NCI-H226 (cell line): ENCODE results near the gene SUSD6.

Experiments
- DNase-seq: peaks from one replicate; pipeline ENCODE4 v3.0.0-alpha.2; 2015

SUSD6 gene

GRCh38 chr14:69675245-69675583 lies 63.8 kb downstream of the SUSD6 start:
- no peak for DNase-seq

GRCh38 chr14:69675877-69676416 lies 64.6 kb downstream of the SUSD6 start:
- DNase-seq, result no peak

GRCh38 chr14:69676723-69677122 lies 65.3 kb downstream of the SUSD6 start:
- no peak for DNase-seq

- no peak for DNase-seq
These were observed 68.9 kb downstream of the SUSD6 start for GRCh38 chr14:69680297-69680696.

DNA sequence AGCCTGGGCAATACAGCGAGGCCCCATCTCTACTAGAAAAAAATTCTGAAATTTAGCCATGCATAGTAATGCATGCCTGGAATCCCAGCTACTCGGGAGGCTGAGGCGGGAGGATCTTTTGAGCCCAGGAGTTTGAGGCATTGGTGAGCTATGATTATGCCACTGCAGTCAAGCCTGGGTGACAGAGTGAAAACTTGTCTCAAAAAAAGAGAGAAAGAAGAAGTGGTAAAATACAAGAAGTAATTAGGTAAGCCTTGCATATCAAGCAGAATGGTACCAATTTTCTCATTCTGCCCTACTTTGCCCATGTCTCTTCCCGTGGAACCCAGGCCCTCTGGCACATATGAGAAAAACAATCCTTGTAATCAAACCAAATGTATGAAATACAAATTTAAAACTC lies 70.7 kb downstream of the SUSD6 start:
- DNase-seq, result no peak

DNA sequence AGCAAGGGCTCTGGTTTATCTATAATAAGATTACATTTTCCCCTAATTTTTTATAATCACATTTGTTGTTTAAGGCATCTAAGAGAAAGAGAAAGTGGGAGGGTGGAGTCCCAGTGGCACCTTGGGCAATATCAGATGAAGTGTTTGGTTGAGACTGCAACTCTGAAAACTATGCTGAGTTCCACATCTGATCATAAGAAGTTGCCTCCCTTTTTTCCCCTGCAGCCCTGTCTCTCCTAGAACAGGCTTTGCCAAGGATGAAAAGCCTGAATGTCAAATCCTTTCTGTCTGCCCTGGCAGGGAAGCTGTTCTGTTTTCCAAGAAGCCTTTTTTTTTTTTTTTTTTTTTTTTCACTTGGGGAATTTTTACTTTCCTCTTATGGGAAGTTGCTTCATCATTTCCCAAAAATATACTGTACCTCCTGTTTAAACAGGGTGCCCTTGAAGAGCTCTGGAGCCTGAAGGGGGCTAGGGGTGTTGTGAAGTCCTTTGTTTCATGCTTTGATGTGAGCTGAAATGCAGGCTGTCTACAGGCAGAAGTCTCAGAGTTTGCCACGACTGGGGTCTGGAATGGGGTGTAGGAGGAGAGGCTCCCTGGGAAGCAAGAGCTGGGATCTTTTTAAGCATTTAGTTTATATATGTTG lies 71.3 kb downstream of the SUSD6 start:
- DNase-seq, result peak; percentile 17

- DNase-seq, result no peak
These were observed 72.6 kb downstream of the SUSD6 start for GRCh38 chr14:69683971-69684370.

DNA sequence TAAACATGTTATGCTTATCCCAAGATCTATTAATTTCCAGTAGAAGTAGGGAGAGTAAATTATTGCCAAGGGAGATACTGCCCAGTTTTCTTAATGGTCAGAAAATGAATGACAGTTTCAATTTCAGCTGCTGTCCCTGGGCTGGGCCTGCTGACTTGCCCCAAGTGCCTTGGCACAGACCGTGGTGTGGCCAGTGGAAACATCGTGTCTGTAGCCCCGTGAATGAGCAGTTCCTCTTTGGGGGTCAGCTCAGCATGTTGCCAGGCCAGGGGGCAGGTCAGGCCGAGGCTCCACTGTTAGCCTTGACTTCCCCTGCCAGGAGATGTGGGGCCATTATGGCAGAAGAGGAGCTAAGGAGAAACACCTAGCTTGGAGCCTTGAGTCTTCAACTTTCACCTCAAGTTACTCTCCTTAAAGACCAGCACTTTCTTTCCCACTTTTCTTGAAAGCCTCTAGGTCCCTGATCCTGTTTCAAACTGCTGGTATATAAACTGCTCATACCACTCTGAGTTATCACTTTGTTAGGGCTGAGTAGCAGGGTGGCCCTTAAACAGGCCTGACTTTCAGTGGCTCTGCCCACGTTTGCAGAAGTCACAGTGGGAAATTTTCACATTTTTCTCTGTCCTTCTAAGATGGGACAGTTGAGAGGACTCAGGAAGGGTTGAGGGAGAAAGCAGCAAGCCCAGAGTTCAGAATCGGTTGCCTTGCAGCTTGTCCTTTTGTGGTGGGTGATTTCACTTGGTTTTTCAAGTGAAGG lies 73.2 kb downstream of the SUSD6 start:
- DNase-seq, result no peak

GRCh38 chr14:69685218-69685616 lies 73.8 kb downstream of the SUSD6 start:
- DNase-seq, result peak; percentile 45

GRCh38 chr14:69685716-69686115 lies 74.3 kb downstream of the SUSD6 start:
- no peak for DNase-seq

DNA sequence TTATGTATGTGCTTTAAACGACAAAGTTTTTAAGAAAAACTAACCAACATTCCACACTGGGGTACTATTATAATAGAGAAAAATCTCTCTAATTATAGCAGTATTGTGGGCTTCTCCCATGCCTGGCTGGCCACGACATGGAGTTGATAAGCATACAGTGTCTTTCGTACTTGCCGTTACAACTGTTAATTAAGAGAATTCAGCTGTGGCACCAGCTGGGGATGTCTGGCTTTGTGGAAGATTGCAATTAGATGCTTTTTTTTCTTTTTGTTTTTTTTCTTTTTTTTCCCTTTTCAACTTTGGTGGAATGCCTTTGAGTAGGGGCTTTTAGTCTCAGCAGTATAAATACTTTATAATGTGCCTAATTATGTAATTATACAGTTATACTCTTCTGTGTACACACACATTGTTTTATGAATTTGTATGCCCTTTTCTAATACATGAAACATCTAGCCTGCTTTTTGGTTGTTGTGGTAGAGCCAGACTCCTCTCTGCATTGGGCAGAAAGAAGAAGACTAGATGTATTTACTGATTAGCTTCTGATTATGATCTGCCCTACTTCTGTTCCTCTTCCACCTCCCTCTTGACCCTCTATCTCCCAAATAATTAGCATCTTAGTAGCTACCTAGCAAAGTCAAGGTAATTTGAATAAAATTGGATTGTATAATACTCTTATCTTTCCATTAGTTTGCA lies 76.4 kb downstream of the SUSD6 start:
- no peak for DNase-seq

GRCh38 chr14:69688299-69688649 lies 76.9 kb downstream of the SUSD6 start:
- no peak for DNase-seq

GRCh38 chr14:69690042-69690441 lies 78.6 kb downstream of the SUSD6 start:
- DNase-seq, result no peak

- DNase-seq, result no peak
These were observed 81.2 kb downstream of the SUSD6 start for GRCh38 chr14:69692594-69692993.

DNA sequence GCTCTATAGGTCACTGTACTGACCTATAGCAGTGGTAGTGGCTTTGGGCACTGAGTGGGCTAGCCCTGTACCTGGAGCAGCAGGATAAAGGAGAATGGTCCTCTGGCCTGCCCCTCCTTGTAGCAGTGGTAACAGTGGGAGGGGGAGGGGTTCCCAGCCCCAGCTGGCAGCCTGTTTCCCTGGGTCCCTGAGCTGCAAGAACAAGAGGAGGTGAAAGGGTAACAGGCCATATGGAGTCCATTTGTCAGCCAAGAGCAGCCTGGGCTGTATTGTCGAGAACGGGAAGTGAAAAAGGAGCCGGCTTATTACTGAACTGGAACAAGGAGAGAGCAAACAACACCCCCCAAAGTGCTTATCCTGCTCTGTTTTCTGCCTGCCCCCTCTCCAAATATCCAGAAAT lies 81.7 kb downstream of the SUSD6 start:
- DNase-seq, result no peak

- no peak for DNase-seq
These were observed 82.7 kb downstream of the SUSD6 start for GRCh38 chr14:69693801-69694729.

DNA sequence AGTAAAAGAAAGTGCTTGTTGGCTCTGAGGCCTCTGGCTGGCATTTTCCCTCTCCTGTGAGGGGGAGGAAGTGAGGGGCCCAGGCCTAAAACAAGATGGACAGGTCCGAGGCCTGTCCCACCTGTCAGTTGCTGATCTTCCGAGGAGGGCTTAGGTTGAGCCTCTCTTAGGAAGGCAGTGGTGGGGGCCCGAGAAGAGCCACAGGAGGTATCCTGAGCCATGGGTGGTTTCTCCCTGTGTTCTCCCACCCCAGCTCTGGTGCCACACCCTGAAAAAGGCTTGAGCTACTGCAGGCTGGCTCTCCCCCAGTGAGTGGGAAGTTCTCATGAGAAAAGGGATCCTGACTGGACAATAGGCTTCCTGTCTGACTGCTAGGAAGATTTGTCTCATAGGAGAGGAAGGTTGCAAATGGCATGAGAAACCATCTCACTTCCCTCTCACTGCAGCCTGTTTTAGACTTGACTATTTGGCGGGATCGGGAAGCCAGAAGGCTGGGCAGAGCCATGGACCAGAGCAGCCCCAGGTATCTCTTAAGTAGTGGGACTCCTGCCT lies 83.4 kb downstream of the SUSD6 start:
- no peak for DNase-seq

DNA sequence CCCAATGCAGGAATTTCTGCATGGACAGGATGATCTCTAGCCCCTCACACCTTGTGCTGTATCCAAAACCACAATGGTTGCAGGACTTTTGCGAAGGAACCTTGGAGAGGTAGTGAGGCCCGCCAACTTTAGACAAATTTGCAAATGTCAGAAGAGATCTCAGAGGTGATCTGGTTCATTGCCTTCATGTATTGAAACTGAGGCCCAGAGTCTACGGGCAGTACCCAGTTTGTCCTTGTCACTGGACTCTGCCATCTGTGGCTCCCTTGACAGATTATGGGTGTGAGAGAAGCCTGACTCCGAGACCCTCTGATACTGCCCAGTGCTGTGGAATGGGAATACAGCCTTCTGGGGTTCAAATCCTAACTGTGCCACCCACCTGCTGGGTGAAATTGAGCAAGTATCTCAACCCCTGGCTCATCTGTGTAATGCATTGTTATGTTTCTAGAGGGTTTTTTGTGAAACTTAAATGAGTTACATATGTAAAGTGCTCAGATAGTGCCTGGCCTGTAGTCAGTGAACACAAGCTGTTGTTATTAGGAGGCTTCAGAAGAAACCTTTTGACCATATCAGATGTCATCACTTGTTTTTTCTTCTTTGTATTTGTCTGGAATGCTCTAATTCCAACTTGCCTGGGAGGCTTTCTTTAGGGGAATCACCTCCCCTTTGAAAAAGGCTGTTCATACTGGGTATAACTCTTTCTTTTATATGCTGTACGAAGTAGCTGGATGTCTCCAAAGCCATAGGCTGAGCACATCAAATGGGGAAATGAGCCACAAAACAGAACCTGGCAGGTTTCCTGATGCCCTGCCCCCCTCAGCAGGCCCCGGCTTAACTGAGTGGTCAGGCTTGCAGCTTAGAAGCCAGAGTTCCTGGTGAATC lies 84.2 kb downstream of the SUSD6 start:
- no peak for DNase-seq

GRCh38 chr14:69696204-69696527 lies 84.8 kb downstream of the SUSD6 start:
- DNase-seq, result no peak

- DNase-seq, result no peak
These were observed 85.5 kb downstream of the SUSD6 start for GRCh38 chr14:69696633-69697557.

DNA sequence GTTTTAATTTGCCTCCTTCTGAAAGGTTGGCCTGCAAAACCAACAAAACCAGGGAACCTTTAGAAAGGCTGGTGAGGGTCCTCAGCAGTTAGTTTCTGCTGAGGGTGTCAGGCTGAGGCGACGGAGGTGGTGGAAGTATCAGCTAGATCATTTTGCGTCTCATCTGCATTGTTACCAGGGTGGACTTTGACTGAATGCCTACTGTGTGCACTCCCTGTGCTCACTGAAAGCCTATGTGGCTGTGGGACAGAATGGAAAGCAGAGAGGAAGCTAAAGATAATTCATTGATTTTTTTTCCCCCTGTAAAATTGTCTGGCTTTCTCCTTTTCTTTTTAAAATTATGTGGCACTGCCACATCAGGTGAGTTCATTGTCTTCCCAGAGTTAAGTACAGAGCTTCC lies 87.2 kb downstream of the SUSD6 start:
- no peak for DNase-seq
